ENCODE data around the gene ARL3.

GRCh38 chr10:102653060-102653459 lies 61.1 kb downstream of the ARL3 start:
- TF ChIP-seq CTCF (IDR thresholded peaks at IDR 0.05; ENCODE audit: insufficient read depth, low read depth, low read length) (no peak), EZH2 (IDR thresholded peaks at IDR 0.05; ENCODE audit: insufficient read depth, low read length) (no peak)

Data from astrocyte (in vitro differentiated cells and primary cell).